HAP-1 (cell line): ENCODE data around the gene NR3C2.
A peak's percentile ranks its signal among the peaks of the same experiment; 100 is the strongest.

Experiments used
- DNase-seq, 2 experiments: peaks; one replicate each; pipeline ENCODE4 v3.0.0-alpha.2; 2016 to 2020; ENCODE audit warnings: low spot score in 2 of 2
- H3K27me3 ChIP-seq: fragments of 250-450 bp; sonication (Bioruptor Pico); 2 replicates; pipeline ENCODE4 v1.5.1; 2020; ENCODE audit warnings: low read depth, mild to moderate bottlenecking, moderate library complexity
- H3K36me3 ChIP-seq: fragments of 250-450 bp; sonication (Bioruptor Pico); replicated peaks from 2 replicates; pipeline ENCODE4 v1.5.1; 2020; ENCODE audit warnings: mild to moderate bottlenecking
- H3K4me1 ChIP-seq: fragments of 250-450 bp; sonication (Bioruptor Pico); 2 replicates; pipeline ENCODE4 v1.5.1; 2020; ENCODE audit warnings: mild to moderate bottlenecking
- H3K4me3 ChIP-seq: fragments of 250-450 bp; sonication (Bioruptor Pico); 2 replicates; pipeline ENCODE4 v1.5.1; 2020; ENCODE audit warnings: mild to moderate bottlenecking, moderate library complexity
- H3K9me3 ChIP-seq: fragments of 250-450 bp; sonication (Bioruptor Pico); 2 replicates; pipeline ENCODE4 v1.5.1; 2020; ENCODE audit warnings: mild to moderate bottlenecking, moderate library complexity
- in situ Hi-C: fragments of 300-500 bp; cut with MboI; formaldehyde crosslinking; loops from 3 replicates; pipeline ENCODE4 v1.14.3; 2020; ENCODE audit warnings: low sequenced_read_pairs, inconsistent platforms, mixed read lengths

The NR3C2 gene

GRCh38 chr4:148216866-148217814 is 225.1 kb downstream of the NR3C2 start:
- DNase-seq: no peak
- Histone ChIP-seq H3K9me3 (no peaks in the 10 kb centered on the region), H3K27me3 (no peaks in the 10 kb centered on the region), H3K36me3 (no peaks in the 10 kb centered on the region), H3K4me1 (no peaks in the 10 kb centered on the region; the same call in 1 of the 2 replicates), H3K4me3 (no peak overlapping the region)
- in situ Hi-C loops: no loop called here

DNA sequence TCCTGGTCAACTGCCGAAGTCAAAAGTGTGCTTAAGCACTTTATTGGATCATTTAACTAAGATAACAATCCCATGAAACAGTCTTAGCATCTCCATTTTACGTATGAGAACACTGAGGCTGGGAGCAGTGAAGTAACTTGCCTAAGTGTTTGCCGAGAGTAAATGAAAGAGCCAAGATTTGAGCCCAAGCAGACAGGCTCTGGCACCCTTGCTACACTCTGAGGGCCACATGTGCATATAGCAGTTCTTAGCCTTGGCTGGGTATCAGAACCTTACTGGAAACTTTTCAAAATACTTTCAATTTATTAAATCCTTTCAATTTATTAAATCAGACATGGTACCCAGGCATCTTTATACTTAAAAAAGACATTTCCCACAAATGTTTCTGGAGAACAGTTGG is 225.9 kb downstream of the NR3C2 start:
- H3K4me1 ChIP-seq: no peaks in the 10 kb centered on the region; the same call in 1 of the 2 replicates
- in situ Hi-C loops: no loop called here
- no peaks in the 10 kb centered on the region for H3K9me3 ChIP-seq
- no peak for DNase-seq
- no peaks in the 10 kb centered on the region for H3K36me3 ChIP-seq
- no peaks in the 10 kb centered on the region for H3K27me3 ChIP-seq
- no peak overlapping the region for H3K4me3 ChIP-seq

- Histone ChIP-seq H3K9me3 (no peaks in the 10 kb centered on the region), H3K4me3 (no peak overlapping the region), H3K36me3 (no peaks in the 10 kb centered on the region), H3K4me1 (no peaks in the 10 kb centered on the region; the same call in 1 of the 2 replicates), H3K27me3 (no peaks in the 10 kb centered on the region)
- in situ Hi-C loops: no loop called here
- no peak for DNase-seq
Measured at GRCh38 chr4:148215202-148215601, 227.0 kb downstream of the NR3C2 start.

GRCh38 chr4:148214529-148215166 is 227.6 kb downstream of the NR3C2 start:
- no peak overlapping the region for H3K4me3 ChIP-seq
- H3K9me3 ChIP-seq: no peaks in the 10 kb centered on the region
- H3K4me1 ChIP-seq: no peaks in the 10 kb centered on the region; the same call in 1 of the 2 replicates
- DNase-seq: no peak
- in situ Hi-C loops: no loop called here
- H3K36me3 ChIP-seq: no peaks in the 10 kb centered on the region
- no peaks in the 10 kb centered on the region for H3K27me3 ChIP-seq

DNA sequence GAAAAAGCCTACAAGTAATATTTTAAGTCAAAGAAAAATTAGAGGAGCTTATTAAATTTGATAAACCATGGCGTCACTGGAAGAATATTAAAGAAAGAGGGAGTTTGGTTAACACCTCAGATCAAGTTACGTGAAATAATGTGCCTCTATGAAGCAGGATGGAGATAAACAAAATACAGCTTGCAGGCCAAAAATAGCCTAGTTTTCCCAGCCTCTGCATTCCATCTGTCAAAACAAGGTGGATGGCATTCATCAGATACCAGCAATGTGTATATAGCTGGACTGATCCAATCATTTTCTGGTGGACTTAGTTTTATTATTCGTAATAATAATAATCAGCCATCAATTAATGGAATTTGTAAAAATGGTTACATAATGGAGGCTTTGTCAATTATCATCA is 230.7 kb downstream of the NR3C2 start:
- H3K4me3 ChIP-seq: no peak overlapping the region
- no peaks in the 10 kb centered on the region for H3K36me3 ChIP-seq
- DNase-seq: no peak
- no peaks in the 10 kb centered on the region for H3K27me3 ChIP-seq
- H3K4me1 ChIP-seq: no peaks in the 10 kb centered on the region
- H3K9me3 ChIP-seq: no peaks in the 10 kb centered on the region
- in situ Hi-C loops: no loop called here

GRCh38 chr4:148210661-148211060 is 231.6 kb downstream of the NR3C2 start:
- Histone ChIP-seq H3K36me3 (no peaks in the 10 kb centered on the region), H3K27me3 (no peaks in the 10 kb centered on the region), H3K4me3 (no peak overlapping the region), H3K9me3 (no peaks in the 10 kb centered on the region), H3K4me1 (peaks cover 8% of the 10 kb centered on the region)
- DNase-seq: no peak
- in situ Hi-C loops: no loop called here

- H3K27me3 ChIP-seq: no peaks in the 10 kb centered on the region
- H3K4me3 ChIP-seq: no peak overlapping the region
- in situ Hi-C loops: no loop called here
- no peaks in the 10 kb centered on the region for H3K36me3 ChIP-seq
- peaks cover 31% of the 10 kb centered on the region for H3K4me1 ChIP-seq
- no peak for DNase-seq
- H3K9me3 ChIP-seq: no peaks in the 10 kb centered on the region
Measured at GRCh38 chr4:148207068-148207467, 235.1 kb downstream of the NR3C2 start.

- Histone ChIP-seq H3K4me1 (peaks cover 31% of the 10 kb centered on the region), H3K36me3 (no peaks in the 10 kb centered on the region), H3K27me3 (no peaks in the 10 kb centered on the region), H3K4me3 (no peak overlapping the region), H3K9me3 (no peaks in the 10 kb centered on the region)
- in situ Hi-C loops: no loop called here
- peak; percentile 80 to 87 for DNase-seq
Measured at GRCh38 chr4:148205476-148205875, 236.7 kb downstream of the NR3C2 start.

GRCh38 chr4:148204892-148205291 is 237.3 kb downstream of the NR3C2 start:
- H3K36me3 ChIP-seq: no peaks in the 10 kb centered on the region
- no peak for DNase-seq
- peaks cover 31% of the 10 kb centered on the region for H3K4me1 ChIP-seq
- no peaks in the 10 kb centered on the region for H3K9me3 ChIP-seq
- H3K27me3 ChIP-seq: no peaks in the 10 kb centered on the region
- in situ Hi-C loops: no loop called here
- H3K4me3 ChIP-seq: no peak overlapping the region

DNA sequence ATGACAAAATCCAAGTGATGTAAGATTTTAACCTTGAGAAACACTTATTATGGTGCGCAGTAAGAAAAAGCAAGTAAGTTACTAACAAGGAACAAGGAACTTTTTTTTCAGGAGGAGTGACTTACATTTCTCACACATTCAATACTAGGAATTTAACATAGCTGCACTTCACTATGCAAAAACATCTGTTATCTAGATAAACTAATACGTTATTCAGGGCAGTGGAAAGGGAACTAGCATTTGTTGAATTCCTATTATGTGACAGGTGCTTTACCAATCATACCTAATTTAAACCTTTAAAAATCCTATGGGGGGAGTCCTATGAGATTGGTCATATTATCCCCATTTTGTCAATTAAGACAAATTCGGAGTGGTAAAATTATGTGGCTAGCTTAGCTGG is 238.0 kb downstream of the NR3C2 start:
- no peaks in the 10 kb centered on the region for H3K9me3 ChIP-seq
- H3K4me3 ChIP-seq: no peak overlapping the region
- H3K36me3 ChIP-seq: no peaks in the 10 kb centered on the region
- H3K27me3 ChIP-seq: no peaks in the 10 kb centered on the region
- in situ Hi-C loops: no loop called here
- H3K4me1 ChIP-seq: peaks cover 31% of the 10 kb centered on the region
- DNase-seq: no peak

DNA sequence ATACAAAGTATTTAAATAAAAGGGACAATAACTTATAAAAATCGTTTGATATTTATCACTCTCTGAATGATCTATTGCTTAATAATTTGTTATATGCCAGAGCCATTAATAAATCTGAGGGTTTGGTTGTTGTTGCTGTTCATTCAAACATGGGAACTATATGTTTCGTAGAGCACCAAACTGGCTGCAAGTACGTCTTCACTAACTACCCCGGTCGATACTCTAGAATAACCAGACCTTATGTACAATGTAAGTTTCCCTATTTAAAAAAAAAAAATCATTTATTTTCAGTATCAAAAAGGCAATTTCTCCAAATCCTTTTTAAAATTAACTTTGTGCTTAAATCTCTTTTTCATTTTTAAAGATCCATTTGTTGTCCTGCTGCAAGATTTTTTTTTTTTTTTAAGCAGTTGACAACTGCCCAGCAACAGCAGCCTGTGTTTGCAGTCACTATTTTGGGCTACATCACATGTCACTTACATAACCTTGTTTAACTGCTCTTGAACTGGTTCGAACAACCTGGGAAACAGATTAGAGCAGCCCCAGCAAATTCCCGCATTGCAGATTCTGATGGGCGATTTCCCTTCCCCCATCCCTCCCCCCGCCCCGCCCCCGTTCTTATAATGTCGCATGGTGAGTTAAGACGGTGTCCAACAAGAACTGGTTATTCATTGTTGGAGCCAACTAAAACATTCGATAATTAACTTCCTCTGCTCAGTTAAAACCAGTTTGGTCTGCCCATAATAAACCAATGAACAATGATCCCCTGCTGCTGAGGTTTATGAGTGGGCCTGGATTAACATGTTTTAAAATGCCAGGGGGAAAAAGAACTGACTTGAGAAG is 238.9 kb downstream of the NR3C2 start:
- H3K4me3 ChIP-seq: no peak overlapping the region
- peak; percentile 51 to 86 for DNase-seq
- peaks cover 31% of the 10 kb centered on the region for H3K4me1 ChIP-seq
- in situ Hi-C loops: no loop called here
- H3K27me3 ChIP-seq: no peaks in the 10 kb centered on the region
- H3K9me3 ChIP-seq: no peaks in the 10 kb centered on the region
- no peaks in the 10 kb centered on the region for H3K36me3 ChIP-seq

GRCh38 chr4:148200960-148201359 is 241.3 kb downstream of the NR3C2 start:
- Histone ChIP-seq H3K4me1 (peaks cover 27% of the 10 kb centered on the region), H3K36me3 (no peaks in the 10 kb centered on the region)
- in situ Hi-C loops: no loop called here

DNA sequence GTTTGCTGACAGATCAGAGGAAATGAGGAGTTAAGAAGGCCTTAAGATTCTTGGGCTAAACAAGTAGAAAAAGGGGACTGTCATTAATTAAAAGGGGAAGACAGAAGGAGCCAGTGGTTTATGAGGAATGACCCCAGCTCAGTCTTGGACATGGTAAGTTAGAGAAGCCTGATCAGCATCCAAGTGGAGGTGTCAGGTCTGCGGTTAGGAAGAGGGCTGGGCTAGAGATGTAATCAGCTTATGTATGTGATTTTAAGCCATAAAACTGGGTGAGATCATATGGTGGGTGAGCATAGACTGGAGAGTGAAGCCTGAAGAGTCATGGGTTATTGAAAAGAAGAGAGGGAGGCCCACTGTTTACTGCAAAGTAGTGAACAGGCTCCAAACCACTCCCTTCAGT is 246.1 kb downstream of the NR3C2 start:
- in situ Hi-C loops: no loop called here
- DNase-seq: no peak
- Histone ChIP-seq H3K27me3 (no peaks in the 10 kb centered on the region), H3K4me1 (no peaks in the 10 kb centered on the region), H3K4me3 (no peak overlapping the region), H3K36me3 (no peaks in the 10 kb centered on the region), H3K9me3 (no peaks in the 10 kb centered on the region)

More at GRCh38 chr4:148200960-148201359, 241.3 kb downstream of the NR3C2 start:
- no peaks in the 10 kb centered on the region for H3K27me3 ChIP-seq
- no peak overlapping the region for H3K4me3 ChIP-seq
- DNase-seq: no peak
- no peaks in the 10 kb centered on the region for H3K9me3 ChIP-seq
